Nucleus accumbens (tissue), 56 donors: Measurements from ENCODE around the gene DND1.
"Not testable (repeated sequence)": the region's sequence is repeated elsewhere in the genome, so short reads cannot be mapped to it uniquely, and the experiment has no call there.

Source experiments
- DNase-seq, 56 donors: peaks; one replicate each; lab custom pipeline; 2025; lab: John Stamatoyannopoulos, UW

Gene DND1

GRCh38 chr5:140632366-140633020 lies 40.9 kb downstream of the DND1 start:
- peak in 24 of 56 donors; percentile 7 to 59 (median 36) for DNase-seq

- no peak for DNase-seq
These were observed 41.5 kb downstream of the DND1 start for GRCh38 chr5:140631831-140632365.

- DNase-seq = no peak
These were observed 42.3 kb downstream of the DND1 start for GRCh38 chr5:140631036-140631417.

DNA sequence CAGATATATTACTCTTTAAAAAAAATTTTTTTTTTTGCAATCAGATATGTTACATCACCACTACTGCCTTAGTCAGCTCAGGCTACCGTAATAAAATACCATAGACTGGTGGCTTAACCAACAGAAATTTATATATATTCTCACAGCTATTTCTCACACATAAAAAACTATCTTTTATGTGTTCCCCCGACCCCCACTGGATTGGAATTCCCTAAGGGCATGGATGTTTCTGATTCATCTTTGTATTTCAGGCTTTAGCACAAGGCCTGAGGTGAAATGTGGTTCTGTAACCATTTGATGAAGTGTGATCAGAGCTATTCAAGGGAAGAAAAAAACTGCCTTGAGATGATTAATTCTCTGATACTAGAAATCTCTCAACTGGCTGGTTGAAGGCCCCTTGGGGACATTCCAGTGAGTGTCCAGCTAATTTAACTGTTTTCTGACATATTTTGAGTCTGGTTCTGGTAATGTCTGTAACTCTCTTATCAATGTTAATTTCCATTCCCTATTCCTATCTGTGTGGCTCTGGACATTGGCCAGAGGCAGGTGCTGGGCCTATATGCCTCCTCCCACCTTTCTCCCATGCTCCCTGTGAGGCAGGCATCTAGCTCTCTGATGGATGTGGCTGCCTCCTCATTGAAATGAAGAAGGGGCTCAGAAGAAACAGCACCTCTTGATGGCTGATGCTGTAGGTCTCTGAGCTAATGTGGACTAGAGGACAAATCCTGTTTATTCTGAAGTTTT lies 42.9 kb downstream of the DND1 start:
- no peak for DNase-seq

GRCh38 chr5:140628711-140629110 lies 44.7 kb downstream of the DND1 start:
- DNase-seq = no peak

DNA sequence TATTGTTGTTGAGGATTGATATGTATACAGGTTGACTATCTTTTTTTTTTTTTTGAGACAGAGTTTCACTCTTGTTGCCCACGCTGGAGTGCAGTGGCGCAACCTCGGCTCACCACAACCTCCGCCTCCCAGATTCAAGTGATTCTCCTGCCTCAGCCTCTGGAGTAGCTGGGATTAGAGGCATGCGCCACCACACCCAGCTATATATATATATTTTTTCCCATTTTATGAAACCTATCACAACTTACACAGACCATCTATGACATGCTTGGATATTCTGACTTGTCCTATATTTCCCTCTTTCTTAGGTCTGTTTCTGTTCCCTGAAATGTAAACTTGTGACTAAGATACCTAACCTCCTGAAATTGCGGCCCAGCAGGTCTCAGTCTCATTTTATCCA lies 45.4 kb downstream of the DND1 start:
- no peak for DNase-seq

GRCh38 chr5:140624886-140625285 lies 48.5 kb downstream of the DND1 start:
- not testable (repeated sequence) for DNase-seq

- DNase-seq = not testable (repeated sequence)
These were observed 50.3 kb downstream of the DND1 start for GRCh38 chr5:140623061-140623460.

DNA sequence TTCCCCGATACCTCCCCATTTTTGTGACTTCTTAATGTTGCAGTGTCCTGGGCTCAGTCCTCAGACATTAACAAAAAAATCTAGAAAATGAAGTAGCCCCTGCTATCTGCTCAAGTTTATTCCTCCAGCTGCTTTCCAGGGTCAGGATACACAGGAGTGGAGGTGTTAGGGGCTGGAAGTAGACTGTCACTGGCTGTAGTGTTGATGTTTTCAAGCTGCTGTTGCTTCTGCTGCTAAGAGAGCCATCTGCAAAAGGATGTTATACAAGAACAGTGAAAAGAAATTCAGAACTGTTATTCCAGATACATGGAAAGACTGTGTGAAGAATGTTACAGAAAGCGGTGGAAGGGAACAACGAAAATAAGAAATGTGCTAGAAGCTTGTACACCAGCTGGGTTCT lies 51.1 kb downstream of the DND1 start:
- DNase-seq = no peak
